Stimulated activated CD4-positive, alpha-beta T cell treated with anti-CD3 and anti-CD28 coated beads, Interleukin-1b, Interleukin-23, amount 100 ng/mL, for 24 hours (primary cell): ENCODE data around the gene CPNE6.

Experiments used
- DNase-seq, 4 experiments: peaks; one replicate each; pipeline ENCODE4 v3.0.0-alpha.2; 2020; ENCODE audit warnings: low read depth in 4 of 4, low spot score in 1 of 4

The CPNE6 gene

DNA sequence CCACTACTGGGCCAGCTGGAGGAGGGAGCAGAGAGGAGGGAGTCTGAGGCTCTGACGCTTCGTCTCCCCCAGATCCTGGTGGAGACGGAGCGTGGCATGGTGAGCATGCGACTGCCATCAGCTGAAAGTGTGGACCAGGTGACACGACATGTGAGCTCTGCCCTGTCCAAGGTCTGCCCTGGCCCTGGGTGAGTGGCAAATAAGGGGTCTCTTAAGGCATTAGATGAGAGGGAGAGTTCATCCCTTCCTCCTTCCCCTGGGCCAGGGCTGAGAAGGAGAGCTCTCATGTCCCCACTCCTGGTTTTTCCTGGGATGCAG is 17.1 kb upstream of the CPNE6 start:
- no peak for DNase-seq

DNA sequence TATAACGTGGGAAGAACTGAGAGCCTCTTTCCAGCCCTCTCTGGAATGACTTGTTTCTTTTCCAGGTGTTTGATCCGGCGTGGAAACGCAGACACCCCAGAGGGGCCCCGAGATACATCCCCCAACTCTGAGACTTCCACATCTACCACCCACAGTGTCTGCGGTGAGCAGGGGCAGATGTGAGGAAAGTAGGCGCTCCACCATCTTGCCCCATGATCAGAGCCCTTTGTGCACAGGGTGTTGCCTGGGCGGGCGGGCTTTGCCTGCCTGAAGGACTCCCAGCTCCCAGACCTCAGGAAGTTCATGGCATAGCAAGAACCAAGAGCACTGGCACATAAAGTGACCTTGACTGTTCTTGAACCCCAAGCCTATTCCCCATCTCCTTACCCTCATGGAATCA is 16.7 kb upstream of the CPNE6 start:
- no peak for DNase-seq

DNA sequence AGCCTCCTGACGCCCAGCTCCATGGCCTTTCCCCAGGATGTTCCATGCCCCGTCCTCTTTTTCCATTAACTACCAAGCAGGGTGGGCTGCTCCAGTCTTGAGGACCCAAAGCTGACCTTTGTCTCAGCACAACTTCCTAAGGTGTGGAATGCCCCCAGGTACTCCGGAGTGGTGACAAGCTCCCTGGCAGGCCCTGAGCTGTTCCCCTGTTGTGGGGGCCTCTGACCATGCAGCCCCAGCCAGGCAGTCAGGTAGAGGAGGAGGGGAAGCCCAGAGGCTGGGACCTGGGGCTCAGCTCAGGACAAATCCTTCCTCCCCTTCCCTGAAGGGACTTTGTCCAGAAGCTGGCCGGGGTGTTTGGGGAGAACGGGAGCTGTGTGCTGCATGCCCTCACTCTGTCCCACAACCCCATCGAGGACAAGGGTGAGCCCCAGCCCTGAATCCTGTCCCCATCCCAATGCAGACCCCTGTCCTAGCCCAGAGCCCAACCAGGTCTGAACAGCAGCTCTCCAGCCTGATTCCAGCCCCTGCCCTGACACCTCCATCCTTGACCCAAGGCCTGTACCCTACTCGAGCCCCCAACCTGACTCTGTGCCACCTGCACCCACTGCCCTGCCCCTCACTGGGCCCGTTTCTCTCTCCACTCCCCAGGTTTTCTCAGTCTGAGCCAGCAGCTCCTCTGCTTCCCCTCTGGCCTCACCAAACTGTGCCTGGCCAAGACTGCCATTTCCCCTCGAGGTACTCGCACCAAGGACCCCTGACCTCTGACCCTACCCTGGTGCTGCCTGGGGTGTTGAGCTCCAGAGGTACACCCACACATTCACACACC is 15.2 kb upstream of the CPNE6 start:
- DNase-seq = no peak

DNA sequence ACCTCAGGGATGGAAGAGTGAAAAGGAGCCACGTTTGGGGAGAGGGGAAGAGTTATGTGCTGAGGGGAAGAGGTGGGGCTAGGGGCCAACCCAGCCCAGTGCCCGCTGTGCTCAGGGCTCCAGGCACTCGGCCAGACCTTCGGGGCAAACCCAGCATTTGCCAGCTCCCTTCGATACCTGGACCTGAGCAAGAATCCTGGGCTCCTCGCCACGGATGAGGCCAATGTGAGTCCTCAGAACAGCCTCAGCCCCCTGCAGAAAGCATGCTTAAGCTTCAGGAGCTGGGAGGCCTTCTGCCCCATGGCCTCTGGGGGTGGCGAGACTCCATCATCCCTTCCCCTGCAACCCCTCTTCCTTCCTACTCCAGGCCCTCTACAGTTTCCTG is 14.6 kb upstream of the CPNE6 start:
- DNase-seq = no peak

DNA sequence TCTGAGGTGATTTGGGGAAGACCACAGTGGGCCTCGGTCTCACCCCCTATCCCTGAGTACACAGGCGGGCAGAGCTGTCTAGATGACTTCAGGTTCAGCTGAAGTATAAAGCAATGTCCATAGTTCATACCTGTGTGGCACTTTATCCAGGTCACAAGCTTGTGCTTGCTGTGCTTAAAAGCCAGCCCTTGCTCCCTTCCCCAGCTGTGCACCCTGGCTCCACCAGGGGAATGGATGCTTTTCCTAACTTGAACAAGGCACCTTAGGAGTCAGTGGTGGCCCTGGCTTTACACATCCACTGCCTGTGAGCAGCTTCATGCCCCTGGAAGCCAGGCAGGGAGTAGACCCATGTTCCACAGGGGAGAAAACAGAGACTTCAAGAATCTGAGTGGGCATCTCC is 14.1 kb upstream of the CPNE6 start:
- no peak for DNase-seq

DNA sequence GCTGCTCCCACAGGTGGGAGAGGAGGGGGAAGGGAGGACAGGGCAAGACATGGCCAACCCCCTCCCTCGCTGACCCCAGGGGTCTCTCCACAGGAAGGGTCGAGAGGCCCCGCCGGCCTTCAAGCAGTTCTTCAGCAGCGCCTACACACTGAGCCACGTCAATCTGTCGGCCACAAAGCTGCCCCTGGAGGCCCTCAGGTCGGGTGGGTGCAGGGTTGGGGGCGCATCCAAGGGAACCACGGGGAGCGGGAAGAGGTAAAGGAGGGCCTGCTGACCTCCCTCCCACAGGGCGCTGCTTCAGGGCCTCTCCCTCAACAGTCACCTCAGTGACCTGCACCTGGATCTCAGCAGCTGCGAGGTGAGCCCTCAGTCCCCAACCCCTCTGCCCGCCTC is 13.5 kb upstream of the CPNE6 start:
- no peak for DNase-seq

DNA sequence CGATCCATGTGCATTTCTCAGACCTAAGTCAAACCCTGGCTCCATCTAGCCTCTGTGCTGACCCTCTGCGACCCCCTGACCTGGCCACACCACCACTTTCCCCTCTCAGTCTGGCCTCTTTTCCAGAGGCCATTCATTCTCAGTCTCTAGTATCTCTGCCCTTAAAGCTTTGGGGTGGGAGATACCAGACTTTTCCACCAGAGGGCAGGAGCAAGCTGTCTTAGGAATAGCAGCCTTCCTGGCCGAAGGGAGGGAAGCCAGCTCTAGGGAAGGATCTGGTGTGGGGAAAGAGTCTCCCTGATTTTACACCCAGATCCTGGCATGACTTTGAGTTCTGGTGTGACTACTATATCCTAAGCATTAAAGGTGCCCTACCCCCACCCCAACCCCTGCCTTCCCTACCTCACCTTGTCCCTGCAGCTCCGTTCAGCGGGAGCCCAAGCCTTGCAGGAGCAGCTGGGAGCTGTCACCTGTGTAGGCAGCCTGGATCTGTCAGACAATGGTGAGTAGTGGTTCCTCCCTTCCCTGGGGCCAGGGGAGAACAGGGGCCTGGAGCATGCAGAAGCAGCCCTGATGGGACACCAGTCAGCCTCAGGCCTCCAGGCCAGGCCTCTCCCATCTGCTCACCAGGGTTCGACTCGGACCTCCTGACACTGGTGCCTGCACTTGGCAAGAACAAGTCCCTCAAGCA is 13.0 kb upstream of the CPNE6 start:
- DNase-seq = no peak

DNA sequence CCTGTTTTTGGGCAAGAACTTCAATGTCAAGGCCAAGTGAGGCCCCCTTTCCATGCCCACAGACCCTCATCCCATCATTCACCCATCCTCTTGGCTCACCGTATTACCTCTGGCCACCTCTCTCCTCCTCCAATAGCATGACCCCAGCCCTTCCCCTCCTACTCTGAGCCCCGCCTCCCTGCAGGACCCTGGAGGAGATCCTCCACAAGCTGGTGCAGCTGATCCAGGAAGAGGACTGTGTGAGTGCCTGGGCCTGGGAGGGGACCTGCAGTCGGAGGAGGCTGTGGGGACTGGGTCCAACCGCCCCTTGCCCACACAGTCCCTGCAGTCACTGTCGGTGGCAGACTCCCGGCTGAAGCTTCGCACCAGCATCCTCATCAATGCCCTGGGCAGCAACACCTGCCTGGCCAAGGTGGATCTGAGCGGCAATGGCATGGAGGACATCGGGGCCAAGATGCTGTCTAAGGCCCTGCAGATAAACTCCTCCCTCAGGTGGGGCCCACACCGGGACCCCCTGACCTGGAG is 12.3 kb upstream of the CPNE6 start:
- no peak for DNase-seq

DNA sequence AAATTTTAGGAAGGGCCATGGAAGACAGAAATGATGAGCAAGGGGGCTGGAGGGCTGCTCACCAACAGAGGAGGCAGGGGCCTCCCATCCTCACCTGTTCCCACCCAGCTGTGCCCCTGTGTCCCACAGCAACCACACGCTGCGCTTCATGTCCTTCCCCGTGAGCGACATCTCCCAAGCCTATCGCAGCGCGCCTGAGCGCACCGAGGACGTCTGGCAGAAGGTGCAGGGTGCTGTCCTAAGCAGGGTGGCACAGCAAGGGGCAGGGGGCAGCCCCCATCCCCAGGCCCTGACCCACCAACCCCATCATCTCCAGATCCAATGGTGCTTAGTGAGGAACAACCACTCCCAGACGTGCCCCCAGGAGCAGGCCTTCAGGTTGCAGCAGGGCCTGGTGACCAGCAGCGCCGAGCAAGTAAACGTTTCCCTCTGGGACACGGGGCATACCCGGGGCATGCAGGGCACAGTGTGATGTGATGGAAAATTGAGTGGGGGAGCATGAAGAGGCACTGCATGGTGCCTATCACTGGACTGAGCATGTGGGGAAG is 11.4 kb upstream of the CPNE6 start:
- no peak for DNase-seq

DNA sequence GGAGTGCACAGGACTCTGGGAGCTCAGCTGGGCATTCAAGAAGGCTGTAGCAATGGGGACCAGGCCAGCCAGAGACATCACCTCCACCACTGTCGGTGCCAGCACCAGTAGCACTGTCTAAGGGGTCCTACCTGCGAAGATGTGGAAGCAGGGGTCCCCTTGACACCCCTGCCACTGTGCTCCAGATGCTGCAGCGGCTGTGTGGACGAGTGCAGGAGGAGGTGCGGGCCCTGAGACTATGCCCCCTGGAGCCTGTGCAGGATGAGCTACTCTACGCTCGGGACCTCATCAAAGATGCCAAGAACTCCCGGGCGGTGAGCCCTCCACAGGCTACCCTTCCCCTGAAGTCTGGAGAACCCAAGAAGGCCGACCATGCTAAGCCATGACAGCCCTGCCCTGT is 10.9 kb upstream of the CPNE6 start:
- DNase-seq = no peak

DNA sequence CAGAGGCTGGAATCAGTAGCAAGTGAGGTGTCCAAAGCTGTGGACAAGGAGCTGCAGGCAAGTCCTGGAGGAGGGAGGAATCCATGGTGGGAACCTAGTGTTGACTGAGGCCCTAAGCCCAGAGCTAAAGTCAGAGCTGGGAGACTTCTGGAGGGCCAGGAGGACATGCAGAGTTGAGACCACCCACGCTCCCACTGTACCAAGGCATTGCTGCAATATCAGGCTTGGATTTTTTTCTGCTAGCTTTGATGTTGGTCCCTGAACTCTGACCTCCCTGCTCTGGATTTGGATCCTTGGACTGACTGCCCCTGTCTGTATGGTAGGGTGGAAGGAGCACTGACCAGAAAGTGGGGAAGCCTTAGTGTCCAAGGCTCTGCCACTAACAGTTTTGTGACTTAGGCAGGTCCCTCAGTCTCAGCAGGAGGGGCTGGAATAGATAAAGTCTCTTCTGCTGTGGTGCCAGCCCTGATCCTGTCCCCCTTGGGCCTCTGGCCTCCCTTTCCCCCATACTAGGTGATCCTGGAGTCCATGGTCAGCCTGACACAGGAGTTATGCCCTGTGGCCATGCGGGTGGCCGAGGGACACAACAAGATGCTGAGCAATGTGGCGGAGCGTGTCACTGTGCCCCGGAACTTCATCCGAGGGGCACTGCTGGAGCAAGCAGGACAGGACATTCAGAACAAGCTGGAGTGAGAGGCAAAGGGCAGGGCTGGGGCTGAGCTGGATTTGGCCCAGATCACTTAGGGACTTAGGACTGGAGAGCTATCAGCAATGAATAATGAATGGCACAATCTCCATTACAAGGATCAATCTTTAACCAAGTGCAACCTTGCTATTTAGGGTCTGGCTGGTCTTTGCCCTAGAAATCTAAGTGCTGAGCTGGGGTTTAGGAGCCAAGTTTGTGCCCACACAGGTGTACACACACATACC is 10.1 kb upstream of the CPNE6 start:
- no peak for DNase-seq

DNA sequence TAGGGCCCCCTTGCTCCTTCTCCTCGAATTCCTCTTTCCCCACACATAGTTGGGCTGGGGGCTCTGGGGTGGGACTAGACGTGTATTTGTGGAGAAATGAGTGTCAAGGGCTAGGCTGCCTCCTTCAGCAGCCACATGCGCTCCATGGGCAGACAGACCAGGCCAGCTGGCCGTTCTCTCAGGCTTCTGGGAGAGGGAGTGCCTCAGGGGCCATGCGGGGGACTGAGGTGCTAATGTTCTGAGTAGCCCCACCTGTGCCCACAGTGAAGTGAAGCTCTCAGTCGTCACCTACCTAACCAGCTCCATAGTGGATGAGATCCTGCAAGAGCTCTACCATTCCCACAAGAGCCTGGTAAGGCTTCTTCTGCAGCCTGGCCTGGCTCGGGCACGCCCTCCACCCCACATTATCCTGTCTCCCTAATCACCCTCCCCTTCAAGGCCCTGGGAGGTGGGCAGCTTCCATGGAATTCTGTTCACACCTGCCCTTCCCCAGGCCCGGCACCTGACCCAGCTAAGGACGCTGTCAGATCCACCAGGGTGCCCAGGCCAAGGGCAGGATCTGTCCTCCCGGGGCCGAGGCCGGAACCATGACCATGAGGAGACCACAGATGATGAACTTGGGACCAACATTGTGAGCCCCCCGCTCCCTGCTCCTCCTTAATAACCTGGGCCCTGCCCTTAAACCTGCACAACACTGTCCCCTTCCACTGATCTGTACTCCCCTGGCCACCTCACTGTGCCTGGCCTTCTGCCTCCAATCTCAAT is 9.0 kb upstream of the CPNE6 start:
- DNase-seq = no peak

DNA sequence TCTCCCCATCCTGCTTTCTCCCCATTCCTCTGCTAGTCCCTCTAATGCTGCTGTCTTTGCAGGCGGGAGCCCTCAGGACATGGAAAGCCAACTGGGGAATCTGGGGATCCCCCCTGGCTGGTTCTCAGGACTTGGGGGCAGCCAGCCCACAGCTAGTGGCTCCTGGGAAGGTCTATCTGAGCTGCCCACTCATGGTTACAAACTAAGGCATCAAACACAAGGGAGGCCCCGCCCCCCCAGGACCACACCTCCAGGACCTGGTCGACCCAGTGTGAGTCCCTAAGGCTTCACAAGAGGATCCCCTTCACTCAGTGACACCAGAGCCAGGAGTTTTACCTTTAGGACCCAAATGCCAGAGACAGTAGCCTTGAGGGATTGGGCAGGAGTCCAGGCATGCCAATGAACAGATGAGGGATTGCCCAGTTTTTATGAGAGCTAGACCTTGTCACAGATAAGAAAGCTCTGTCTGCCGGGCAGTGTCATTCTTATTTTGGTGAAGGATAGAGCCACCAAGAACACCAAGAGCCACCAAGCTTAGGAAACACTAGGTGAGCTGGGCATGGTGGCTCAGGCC is 8.0 kb upstream of the CPNE6 start:
- no peak for DNase-seq

DNA sequence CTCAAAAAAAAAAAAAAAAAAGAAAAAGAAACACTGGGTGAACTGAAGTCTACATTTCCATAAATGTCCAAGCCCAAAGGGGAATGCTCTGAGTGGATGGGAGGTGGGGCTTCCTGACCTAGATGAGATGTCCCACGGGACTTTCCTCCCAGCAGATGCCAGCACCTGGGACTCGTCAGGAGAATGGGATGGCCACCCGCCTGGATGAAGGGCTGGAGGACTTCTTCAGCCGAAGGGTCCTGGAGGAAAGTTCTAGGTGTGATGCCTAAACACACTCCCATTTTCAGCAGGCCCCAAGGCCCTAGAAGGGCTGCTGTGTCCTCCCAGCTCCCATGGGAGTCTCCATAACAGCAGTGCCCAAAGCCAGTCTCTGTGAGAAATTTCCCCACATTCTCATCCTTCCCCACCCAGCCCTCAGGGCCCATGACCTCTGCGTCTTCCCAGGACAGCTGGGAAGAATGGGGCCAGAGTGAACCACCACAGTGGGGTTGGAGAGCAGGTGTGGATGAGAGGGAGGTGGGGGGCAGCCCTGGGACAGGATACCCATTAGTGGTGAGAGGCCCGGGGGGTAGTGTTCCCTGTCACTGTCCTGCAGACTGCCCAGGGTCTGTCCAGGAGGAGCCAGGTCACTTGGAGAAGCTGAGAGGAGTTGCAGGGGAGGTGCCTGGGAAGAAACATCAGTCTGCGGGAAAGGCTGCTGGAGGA is 7.1 kb upstream of the CPNE6 start:
- DNase-seq = no peak

DNA sequence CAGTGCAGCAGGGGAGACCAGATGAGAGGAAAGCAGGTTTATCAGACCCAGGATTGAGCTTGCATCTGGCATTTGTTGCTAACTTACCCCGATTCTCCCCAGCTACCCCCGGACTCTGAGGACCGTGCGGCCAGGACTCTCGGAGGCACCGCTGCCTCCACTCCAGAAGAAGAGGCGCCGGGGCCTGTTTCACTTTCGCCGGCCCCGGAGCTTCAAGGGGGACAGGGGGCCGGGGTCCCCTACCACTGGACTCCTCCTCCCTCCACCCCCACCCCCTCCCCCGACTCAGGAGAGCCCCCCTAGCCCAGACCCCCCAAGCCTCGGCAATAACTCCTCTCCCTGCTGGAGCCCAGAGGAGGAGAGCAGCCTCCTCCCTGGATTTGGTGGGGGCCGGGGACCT is 6.5 kb upstream of the CPNE6 start:
- DNase-seq = no peak

DNA sequence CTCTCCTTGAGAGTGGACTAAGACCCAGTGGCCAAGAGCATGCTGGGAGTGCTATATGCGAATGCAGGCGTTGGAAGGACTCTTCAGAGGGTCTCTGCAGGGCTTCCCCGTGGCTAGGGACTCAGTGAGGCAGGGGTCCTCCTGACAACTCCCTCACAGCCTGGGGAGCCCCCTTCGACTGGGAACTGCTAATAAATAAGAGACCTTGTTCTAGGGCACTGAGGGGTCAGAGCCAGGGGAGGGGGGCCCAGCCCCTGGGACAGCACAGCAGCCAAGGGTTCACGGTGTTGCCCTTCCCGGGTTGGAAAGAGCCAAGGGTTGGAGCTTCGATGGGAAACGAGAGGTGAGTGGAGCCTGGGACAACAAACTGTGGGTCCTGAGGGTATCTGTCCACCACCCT is 6.0 kb upstream of the CPNE6 start:
- DNase-seq = no peak

DNA sequence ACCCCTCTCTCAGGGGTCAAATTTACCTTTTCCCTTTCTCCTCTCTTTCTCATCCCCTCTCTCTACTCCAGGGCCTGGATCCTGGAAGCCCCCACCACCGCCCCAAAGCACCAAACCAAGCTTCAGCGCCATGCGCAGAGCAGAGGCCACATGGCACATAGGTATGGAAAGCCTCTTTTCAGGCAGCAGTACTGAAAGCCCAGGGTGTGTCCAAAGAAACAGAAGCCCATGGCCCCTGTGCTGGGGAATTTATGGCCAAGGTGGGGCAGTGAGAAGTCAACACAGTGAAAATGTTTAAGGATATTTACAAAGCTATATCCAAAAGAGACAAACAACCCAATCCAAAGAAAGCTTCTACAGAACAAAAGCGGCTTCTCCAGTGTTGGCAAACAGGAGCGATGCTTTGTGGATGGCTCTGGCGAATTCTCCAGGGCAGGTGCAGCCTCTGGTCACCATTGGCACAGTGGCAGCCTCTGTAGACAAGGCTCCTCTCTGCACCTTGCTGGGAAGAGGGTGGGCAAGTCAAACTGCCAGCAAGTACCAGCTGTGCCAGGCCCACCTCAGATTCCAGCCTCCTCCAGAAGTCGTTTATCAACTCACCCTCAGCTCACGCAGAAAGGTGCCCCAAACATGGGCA is 4.7 kb upstream of the CPNE6 start:
- DNase-seq = no peak

DNA sequence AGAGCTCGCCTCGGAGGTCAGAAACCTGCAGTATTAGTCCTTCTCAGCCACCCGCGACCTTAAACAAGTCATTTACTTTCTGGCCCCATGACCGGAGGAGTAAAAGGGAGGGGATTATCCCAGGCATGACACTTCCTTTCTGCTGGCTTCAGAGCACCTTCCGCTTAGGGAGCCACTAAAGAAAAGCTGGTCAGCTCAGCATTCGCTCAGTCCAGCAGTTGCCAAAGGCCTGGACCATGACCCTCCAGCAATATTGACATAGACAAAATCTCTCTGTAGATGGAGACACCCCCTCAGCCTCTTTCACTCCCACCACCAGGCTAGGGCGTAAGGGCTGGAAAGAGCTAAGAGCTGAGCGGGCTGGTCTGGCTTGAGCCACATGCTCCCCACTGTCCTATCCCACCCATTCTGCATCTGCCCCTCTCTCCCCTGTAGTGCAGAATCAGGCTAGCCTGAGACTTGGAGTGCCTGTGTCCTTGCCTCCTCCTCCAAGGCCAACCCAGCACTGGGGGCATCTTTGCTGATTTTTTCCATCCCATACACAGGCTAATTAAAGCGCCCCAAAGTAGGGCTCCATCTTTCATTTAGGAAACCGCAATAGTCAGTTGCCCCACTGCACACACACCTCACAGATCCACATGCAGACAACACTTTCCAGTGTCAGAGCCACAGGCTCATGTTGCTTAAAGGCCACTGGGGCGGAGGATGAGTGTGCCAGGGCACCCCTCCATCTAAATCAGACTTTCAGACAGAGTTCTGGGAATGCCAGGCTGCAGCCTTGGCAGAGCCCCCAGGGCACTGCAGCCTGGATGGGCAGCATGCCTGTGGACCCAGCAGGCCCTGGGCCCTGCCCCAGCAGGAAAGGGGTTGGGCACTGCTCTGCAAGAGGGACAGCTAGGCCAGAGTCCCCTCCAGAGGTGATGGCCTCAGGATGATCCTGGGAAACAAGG is 4.0 kb upstream of the CPNE6 start:
- DNase-seq = no peak
